ENCODE measurements around the gene ZNF521.

- TF ChIP-seq CTCF (conservative IDR thresholded peaks at IDR 0.05; ENCODE audit: low read depth, low read length) = no peak
- no peak for TF ChIP-seq EZH2 (IDR thresholded peaks at IDR 0.05; ENCODE audit: borderline replicate concordance, low read depth, low read length, poor library complexity, severe bottlenecking)
Observed at GRCh38 chr18:25164848-25165811, 186.8 kb downstream of the ZNF521 start.
